Peyer's patch (tissue), 4 donors: ENCODE measurements around the gene PSMD1.

Source experiments
- CTCF ChIP-seq, 6 experiments: fragments of 450-650 bp in 4 of 6; fragments of 200-600 bp in 2 of 6; sonication (generic) in 1 of 6; IDR thresholded peaks; one replicate each; pipeline ENCODE4 v1.5.1; 2017 to 2019; ENCODE audit warnings: antibody characterized with exemption in 6 of 6, mild to moderate bottlenecking in 3 of 6, moderate library complexity in 1 of 6
- POLR2A ChIP-seq, 2 donors: fragments of 450-650 bp; IDR thresholded peaks; one replicate each; pipeline ENCODE4 v1.5.1; 2017; ENCODE audit warnings: antibody characterized with exemption in 2 of 2, mild to moderate bottlenecking in 2 of 2, moderate library complexity in 2 of 2

- TF ChIP-seq CTCF (IDR thresholded peaks at IDR 0.05) (no peak), POLR2A (IDR thresholded peaks at IDR 0.05) (no peak)
These were observed 112.8 kb downstream of the PSMD1 start for GRCh38 chr2:231169488-231169887.
